WTC11 (cell line): ENCODE results near the gene ESRRA.

Source experiments
- JUN ChIP-seq: sonication (generic); formaldehyde crosslinking; IDR thresholded peaks from 2 replicates; pipeline ENCODE4 v1.8.0; 2023; ENCODE audit warnings: mild to moderate bottlenecking, missing genetic modification reagents
- NFYB ChIP-seq: sonication (generic); formaldehyde crosslinking; conservative IDR thresholded peaks from 2 replicates; pipeline ENCODE4 v1.8.0; 2022; ENCODE audit warnings: low read depth, missing genetic modification reagents
- NR3C1 ChIP-seq: sonication (generic); formaldehyde crosslinking; conservative IDR thresholded peaks from 2 replicates; pipeline ENCODE4 v1.8.1; 2023; ENCODE audit warnings: low read depth, mild to moderate bottlenecking, missing genetic modification reagents
- SMAD4 ChIP-seq: sonication (generic); formaldehyde crosslinking; IDR thresholded peaks from 2 replicates; pipeline ENCODE4 v1.8.0; 2022; ENCODE audit warnings: mild to moderate bottlenecking, missing genetic modification reagents
- TCF7 ChIP-seq: sonication (generic); formaldehyde crosslinking; IDR thresholded peaks from 2 replicates; pipeline ENCODE4 v1.8.0; 2022; ENCODE audit warnings: mild to moderate bottlenecking, low read depth, missing genetic modification reagents, moderate library complexity
- TP53 ChIP-seq: sonication (generic); formaldehyde crosslinking; IDR thresholded peaks from 2 replicates; pipeline ENCODE4 v1.8.1; 2023; ENCODE audit warnings: mild to moderate bottlenecking, missing genetic modification reagents
- ZNF317 ChIP-seq: sonication (generic); formaldehyde crosslinking; IDR thresholded peaks from 2 replicates; pipeline ENCODE4 v1.8.1; 2023; ENCODE audit warnings: low read depth, mild to moderate bottlenecking, moderate library complexity, missing genetic modification reagents, borderline replicate concordance
- TF ChIP-seq, protein P1 (sequence below): fragments of 200-600 bp; IDR thresholded peaks from 2 replicates; pipeline ENCODE4 v1.8.0; 2022; ENCODE audit warnings: antibody characterized with exemption
- TF ChIP-seq, protein P2 (sequence below): sonication (generic); formaldehyde crosslinking; conservative IDR thresholded peaks from 2 replicates; pipeline ENCODE4 v1.8.1; 2022; ENCODE audit warnings: mild to moderate bottlenecking, missing genetic modification reagents
- TF ChIP-seq, protein P3 (sequence below): fragments of 250-450 bp; sonication (Bioruptor Pico); IDR thresholded peaks from 2 replicates; pipeline ENCODE4 v1.9.0; 2021; ENCODE audit warnings: mild to moderate bottlenecking

DNA sequence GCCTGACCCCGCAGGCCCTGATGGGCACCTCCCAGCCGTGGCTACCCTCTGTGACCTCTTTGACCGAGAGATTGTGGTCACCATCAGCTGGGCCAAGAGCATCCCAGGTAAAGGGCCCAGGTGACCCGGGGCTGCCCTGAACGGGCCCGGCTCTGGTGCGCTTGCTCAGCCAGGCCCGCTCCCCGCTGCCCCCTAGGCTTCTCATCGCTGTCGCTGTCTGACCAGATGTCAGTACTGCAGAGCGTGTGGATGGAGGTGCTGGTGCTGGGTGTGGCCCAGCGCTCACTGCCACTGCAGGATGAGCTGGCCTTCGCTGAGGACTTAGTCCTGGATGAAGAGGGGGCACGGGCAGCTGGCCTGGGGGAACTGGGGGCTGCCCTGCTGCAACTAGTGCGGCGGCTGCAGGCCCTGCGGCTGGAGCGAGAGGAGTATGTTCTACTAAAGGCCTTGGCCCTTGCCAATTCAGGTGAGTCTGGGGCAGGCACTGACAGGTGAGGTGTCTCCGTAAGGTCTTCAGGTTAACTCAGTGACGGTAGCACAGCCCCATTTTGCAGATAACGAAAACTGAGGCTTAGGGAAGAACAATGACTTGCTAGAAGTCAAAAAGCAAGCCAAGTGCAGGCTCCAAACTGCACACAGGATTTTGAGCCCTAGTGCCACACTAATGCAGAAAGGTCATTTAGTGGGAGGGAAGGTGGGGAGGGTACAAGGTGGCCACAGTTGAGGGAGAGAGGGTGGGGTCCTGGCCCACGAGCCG, 9.7 kb downstream of the ESRRA start:
- TF ChIP-seq NR3C1, result no peak
- TF ChIP-seq SMAD4 (CRISPR knock-in tag), result no peak
- TF ChIP-seq, protein P1, sequence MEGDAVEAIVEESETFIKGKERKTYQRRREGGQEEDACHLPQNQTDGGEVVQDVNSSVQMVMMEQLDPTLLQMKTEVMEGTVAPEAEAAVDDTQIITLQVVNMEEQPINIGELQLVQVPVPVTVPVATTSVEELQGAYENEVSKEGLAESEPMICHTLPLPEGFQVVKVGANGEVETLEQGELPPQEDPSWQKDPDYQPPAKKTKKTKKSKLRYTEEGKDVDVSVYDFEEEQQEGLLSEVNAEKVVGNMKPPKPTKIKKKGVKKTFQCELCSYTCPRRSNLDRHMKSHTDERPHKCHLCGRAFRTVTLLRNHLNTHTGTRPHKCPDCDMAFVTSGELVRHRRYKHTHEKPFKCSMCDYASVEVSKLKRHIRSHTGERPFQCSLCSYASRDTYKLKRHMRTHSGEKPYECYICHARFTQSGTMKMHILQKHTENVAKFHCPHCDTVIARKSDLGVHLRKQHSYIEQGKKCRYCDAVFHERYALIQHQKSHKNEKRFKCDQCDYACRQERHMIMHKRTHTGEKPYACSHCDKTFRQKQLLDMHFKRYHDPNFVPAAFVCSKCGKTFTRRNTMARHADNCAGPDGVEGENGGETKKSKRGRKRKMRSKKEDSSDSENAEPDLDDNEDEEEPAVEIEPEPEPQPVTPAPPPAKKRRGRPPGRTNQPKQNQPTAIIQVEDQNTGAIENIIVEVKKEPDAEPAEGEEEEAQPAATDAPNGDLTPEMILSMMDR, result no peak
- TF ChIP-seq ZNF317 (CRISPR knock-in tag), result no peak
- TF ChIP-seq TP53, result no peak
- no peak for TF ChIP-seq JUN
- TF ChIP-seq, protein P2, sequence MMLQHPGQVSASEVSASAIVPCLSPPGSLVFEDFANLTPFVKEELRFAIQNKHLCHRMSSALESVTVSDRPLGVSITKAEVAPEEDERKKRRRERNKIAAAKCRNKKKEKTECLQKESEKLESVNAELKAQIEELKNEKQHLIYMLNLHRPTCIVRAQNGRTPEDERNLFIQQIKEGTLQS (CRISPR knock-in tag), result no peak
- TF ChIP-seq TCF7, result no peak
- no peak for TF ChIP-seq NFYB
- TF ChIP-seq, protein P3, sequence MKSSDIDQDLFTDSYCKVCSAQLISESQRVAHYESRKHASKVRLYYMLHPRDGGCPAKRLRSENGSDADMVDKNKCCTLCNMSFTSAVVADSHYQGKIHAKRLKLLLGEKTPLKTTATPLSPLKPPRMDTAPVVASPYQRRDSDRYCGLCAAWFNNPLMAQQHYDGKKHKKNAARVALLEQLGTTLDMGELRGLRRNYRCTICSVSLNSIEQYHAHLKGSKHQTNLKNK (CRISPR knock-in tag), result no peak
